RPMI8226 (cell line): ENCODE data around the gene FAT4.
A peak's percentile ranks its signal among the peaks of the same experiment; 100 is the strongest.

Source experiments
- DNase-seq: peaks from one replicate; pipeline ENCODE4 v3.0.0-alpha.2; 2015

The FAT4 gene

DNA sequence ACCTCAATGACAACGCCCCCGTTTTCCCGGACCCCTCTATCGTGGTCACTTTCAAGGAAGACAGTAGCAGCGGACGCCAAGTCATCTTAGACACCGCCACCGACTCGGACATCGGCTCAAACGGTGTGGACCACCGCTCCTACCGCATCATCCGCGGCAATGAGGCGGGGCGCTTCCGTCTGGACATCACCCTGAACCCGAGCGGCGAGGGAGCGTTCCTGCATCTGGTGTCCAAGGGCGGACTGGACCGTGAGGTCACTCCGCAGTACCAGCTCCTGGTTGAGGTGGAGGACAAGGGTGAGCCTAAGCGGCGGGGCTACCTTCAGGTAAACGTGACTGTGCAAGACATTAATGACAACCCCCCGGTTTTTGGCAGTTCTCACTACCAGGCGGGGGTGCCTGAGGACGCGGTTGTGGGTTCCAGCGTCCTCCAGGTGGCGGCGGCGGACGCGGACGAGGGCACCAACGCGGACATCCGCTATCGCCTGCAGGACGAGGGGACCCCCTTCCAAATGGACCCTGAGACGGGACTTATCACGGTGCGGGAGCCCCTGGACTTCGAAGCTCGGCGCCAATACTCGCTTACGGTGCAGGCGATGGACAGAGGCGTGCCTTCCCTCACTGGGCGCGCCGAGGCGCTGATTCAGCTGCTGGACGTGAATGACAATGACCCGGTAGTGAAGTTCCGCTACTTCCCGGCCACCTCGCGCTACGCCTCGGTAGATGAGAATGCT is 2.2 kb downstream of the FAT4 start:
- DNase-seq: no peak

DNA sequence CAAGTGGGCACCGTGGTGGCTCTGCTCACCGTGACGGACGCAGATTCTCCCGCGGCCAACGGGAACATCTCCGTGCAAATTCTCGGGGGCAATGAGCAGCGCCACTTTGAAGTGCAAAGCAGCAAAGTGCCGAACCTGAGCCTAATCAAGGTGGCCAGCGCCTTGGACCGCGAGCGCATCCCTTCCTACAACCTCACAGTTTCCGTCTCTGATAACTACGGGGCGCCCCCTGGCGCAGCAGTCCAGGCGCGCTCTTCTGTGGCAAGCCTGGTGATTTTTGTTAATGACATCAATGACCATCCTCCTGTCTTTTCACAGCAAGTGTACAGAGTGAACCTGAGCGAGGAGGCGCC is 2.7 kb downstream of the FAT4 start:
- no peak for DNase-seq

DNA sequence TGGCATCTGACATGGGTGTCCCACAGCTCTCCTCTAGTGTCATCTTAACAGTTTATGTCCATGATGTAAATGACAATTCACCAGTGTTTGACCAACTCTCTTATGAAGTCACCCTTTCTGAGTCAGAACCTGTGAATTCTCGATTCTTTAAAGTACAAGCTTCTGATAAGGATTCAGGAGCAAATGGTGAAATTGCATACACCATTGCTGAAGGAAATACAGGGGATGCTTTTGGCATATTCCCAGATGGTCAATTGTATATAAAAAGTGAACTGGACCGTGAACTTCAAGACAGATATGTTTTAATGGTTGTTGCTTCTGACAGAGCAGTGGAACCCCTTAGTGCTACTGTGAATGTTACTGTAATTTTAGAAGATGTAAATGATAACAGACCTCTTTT is 4.6 kb downstream of the FAT4 start:
- no peak for DNase-seq

DNA sequence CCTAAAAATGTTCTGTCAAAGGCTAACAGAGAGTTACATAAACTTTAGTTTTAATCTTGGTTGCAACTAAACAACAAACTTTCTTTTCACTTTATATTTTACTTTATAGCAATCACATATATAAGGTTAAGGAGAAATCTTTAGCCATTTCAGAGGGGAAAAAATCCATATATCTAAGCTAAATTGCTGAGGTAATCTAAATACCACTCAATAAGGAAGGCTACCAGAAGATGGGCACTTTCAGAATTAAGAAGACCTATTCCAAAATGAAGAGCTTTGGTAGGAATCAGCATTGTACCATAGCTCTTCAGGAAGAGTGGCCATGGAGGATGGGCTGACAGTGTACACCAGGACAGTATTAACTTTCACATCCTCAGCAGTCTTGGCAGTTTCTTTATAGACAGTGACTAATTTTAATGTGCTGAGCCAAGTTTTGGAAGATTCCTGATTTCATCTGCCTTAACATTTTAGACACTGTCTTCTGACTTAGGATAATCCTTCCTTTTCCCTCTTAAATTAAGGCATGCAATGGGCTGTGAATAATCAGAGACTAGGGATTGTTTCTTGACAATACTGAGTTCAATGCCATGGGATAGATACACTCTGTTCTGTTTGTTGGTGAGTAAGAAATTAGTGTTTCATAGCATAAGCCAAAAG is 7.1 kb downstream of the FAT4 start:
- DNase-seq: peak; percentile 58

DNA sequence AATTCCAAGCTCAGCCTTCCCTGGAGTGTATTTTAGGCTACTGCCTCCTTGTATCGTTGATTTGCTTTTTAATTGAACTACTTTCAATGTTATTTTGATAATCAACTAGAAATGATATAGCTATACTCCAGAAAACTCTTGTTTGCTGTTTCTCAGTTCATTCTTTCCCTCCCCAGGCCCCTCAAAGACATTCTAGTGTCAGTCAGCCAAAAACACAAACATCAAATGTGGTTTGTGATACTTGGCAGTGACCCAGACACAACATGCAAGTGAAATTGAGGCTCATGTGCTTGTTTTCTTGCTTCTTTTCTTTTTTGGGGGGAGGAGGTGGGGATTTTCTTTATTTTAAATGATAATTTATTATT is 7.6 kb downstream of the FAT4 start:
- peak; percentile 60 for DNase-seq

DNA sequence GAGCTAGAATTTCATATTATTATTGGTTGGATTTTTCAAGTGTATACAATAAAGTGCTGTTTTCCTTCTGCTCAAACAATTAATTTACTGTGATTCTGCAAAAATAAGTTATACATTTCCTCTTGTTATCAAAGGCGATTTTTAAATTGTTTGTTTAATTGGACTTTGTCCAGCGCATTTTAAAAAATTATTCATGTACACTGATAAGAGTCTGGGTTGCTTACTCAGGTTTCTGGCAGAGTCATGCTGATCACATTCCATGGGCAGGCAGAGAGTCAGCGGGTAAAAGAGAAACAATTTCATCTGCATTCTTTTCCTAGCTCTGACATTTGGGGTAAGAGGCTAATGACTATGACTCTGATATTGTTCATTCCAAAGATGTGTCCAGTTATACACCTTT is 8.9 kb downstream of the FAT4 start:
- DNase-seq: peak; percentile 28

DNA sequence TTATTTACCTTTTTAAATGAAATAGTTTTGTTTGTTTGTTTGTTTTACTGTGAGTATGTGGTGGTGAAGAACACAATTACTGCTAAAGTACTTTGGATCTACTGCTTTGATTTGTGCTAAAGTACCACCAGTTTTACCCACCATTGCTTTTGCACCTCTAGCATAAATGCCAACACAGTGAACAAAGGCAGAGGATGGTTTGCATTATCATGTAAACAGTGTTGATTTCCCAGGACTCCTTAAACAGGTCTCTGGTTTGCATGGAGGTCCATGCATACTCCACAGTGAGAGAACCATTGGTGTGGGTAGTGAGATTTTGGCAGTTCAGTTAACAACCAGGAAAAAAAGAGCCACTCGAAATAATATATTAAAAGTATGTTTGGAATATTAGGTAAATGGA is 11.0 kb downstream of the FAT4 start:
- DNase-seq: no peak

DNA sequence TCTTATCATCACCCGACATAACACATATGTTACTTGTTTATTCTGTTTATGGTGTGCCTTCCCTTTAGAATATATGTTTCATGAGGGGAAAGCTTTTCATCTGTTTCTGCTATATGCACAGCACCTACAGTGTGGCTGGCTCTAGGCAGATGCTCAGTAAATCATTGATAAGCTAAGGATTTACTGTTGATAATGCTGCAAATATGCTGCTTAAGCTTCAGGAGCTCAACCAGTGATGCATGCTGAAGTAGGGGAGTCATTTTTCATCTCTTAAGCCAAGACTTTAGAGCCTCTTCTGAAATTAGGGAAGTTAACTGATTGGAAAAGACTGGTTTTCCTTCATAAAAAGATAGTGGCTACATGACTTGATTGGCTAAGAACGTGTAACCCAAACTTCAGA is 16.4 kb downstream of the FAT4 start:
- DNase-seq: no peak

DNA sequence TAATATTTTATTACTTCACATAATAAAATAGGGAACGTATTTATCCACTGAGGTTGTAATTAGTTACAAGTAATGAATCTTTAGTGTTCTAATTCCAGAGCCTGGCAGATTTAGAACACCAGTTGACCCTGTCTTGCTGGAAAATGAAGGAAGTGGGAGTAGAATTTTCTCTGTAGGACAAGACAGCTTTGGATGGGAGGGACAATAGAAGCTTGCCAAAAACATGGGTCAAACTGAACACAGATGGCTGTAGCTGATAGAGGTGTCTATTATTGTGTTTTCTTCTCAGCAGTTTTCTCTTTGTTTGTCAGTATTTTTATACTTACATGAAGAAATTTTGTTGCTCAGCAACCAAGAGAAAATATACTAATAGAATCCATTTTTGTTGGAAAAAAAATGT is 20.2 kb downstream of the FAT4 start:
- peak; percentile 10 for DNase-seq

DNA sequence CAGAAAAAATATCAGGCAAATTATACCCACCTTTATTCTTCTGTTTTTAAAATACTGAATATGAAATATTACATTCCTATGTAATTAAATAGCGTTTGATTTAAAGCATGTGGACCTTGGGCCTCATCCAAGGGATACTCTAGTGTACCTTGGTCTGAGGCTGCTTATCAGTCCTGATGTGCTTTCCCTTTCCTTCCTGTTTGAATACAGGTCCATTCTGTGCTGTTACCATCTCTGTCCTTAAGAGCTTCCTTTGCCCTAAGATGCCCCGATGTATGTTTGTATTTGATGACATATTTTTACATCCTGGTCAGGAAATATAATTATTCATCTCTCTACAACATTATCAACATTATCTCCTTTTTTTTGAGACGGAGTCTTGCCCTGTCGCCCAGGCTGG is 24.1 kb downstream of the FAT4 start:
- DNase-seq: no peak

DNA sequence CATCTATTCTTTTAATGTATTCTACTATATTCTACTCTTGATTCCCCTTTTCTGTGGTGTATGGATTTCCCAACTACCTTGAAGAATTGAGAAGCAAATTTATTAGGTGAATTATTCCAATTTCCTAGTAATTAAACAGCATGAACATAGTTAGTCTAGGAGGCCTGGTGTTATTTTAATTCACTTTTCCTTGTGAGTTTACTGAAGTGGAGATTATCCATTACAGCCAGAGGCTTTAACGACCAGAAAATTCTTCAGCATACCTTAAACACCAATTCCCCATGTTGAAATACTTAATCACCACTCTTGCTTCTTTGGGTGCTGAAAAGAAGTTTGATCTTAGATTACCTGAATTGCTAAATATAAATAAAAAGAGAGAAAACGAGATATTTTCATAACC is 29.4 kb downstream of the FAT4 start:
- no peak for DNase-seq

DNA sequence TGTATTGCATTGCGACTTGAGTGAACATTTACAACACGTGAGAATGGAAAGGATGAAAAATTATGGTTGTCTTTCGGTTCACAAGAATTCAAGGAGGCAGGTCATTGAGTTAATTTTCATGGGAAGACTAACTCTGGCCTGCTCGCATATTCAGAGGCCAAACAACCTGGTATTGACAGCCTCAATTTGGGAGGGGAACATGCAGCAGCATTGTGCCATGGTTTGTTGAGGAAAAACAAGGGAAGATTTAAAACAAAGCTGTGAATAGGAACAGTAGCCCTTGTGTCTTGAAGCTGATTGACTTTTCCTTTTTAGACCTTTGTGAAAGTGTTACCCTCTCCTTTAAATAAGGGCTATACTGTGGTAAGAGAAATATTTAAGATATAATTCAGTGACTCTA is 31.9 kb downstream of the FAT4 start:
- no peak for DNase-seq

DNA sequence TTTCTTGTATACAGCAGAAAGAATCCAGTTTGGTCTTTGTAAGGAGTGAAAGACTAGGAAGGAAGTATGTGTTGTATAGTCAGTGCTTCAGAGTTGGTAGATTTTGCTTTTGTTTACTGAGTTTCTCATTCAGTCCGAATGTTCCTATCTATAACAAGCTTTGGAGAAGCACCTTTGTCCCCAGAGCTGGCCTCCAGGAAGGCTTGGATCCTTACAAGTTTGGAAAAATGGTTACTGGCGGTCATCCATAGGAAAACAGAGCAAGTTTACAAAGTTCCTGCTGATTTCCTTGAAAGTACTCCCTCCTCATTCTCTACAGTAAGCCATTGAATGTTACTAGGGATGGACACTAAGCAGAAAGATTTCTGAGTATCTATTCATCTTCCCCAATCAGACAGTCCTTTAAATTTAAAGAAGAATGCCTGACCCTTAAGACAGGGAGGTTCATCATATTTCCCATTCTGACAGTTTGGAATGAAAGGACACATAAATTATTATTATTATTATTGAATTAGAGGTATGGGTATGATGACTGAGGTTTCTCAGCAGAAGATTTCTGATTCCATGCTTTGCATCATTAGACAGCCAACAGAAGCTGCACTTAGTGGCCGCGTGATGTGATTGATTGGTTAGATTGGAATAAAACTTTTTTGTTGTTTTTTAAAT is 35.8 kb downstream of the FAT4 start:
- DNase-seq: no peak

DNA sequence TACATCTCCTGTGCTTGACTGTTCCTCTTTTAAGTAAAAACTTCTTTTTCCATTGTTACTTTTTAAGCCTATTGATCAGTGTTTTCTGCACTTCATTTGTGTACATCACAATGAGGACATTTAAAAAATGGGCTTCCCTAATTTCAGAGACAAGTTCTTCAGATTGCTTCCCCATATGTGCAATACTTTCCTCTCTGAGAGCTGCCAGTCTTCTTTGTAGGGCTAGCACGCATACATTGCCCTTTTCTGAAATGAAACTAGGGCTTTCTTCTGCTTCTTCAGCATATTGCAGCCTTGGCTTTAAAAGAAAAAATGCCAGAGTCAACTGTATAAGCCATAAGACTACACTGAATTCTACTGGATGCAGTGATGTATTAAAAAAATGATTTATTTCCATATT is 37.8 kb downstream of the FAT4 start:
- DNase-seq: peak; percentile 53

DNA sequence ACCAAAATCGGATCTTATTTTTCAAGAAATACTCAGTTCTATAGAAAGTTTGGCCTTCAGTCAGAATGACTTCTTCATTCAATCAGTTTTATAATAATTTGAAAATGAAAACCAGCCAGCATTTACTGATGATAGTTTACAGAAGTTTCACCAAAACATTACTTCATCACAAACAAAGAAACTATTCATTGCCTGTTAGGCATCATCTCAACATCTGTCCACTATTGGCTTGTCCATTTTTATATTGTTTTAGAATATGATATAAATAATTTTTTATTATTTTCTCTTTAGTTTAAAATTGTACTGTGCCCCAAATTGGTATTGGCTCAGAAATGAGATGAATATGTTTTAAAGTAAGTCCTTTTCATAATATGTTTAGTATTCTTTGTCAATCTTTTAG is 38.4 kb downstream of the FAT4 start:
- DNase-seq: no peak

DNA sequence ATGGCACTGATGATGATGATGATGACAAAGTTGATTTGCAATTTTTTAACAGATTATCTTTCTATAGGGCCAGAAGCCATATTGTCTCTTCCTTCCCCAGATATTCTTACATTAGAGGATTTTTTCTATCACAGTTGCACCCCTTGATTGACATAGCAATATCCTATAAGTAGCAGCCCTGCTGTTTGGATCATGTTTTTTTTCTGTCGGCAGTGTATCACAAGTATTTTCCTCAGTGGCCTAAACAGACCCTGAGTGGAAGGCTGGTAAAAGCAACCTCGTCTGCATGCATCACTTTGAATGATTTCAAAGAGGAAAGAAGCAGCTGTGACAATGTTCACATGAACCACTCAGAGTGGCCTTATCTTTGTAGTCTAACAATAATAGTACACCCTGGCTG is 41.0 kb downstream of the FAT4 start:
- no peak for DNase-seq

DNA sequence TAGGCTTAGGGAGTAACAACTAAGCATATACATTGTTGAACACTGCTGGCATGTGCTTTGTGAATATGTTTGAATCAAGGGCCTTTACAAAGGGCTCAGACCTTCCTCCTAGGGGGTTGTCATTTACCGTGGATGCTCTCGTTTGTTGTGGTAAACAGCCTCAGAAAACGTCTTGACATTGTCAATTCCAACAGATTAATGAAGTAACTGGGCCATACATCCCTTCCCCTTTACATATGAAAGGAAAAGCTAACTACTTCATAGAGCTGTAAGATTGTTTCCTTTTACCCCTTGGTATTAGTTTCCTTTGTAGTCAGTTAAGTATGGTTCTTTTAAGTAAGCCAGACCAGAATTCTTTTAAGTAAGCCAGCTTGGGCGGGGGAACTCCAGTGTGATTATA is 42.9 kb downstream of the FAT4 start:
- DNase-seq: no peak

DNA sequence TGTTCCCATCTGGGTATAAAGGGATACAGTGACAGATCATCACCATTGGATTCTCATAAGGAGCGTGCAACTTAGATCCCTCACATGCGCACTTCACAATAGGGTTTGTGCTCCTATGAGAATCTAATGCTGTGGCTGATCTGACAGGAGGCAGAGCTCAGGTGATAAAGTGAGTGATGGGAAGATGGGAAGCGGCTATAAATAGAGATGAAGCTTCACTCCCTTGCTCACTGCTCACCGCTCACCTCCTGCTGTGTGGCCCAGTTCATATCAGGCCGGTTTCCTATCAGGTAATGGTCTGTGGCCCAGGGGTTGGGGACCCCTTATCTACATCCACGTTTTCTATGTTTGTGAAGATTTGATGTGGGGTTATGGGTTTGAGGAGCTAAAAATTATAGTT is 43.7 kb downstream of the FAT4 start:
- no peak for DNase-seq

DNA sequence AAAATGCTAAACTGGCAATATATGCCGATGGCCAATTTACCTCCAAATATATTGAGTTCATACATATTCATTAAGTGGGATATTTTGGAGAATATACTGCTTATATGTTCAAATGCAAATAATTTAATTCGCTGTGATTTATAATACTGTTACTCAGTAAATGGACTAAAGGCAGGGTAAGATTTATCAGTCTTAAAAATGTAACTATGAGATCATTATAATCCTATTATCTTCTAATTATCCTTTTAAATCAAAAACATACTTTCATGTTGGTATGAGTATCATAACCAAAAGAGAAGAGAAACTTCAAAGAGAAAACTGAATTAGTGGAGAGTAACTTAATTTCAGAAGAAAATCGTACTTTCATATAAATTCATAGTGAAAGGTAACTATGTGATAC is 44.6 kb downstream of the FAT4 start:
- DNase-seq: no peak

DNA sequence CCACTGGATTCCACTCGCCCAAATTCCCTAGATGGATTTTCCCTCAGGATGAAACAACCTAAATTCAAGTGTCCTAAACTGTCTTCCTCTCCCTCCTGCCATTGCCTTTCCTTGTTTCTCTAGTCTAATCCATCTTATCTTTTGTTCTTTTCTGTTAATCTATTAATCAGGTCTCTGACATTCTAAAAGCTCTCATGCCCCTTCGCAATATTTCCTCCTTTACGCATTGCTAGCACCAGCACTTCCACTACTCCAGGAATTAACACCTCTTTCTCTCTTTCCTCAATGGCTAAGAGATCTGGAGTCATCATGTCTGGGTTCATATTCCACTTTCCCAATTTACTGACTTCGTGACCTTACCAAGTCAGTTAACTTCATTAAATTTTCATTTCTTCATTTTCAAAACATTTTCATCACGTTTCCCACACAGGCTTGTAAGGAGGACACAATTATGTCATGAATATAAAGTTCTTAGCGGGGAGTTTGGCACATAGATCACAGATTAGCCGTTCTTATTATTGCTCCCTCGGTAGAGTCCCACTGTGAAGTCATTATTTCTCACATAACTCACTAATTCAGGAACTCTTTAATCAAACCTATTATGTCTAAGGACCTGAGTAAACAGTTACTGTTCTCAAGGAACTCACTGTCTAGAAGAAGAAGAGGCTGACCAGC is 45.3 kb downstream of the FAT4 start:
- no peak for DNase-seq

DNA sequence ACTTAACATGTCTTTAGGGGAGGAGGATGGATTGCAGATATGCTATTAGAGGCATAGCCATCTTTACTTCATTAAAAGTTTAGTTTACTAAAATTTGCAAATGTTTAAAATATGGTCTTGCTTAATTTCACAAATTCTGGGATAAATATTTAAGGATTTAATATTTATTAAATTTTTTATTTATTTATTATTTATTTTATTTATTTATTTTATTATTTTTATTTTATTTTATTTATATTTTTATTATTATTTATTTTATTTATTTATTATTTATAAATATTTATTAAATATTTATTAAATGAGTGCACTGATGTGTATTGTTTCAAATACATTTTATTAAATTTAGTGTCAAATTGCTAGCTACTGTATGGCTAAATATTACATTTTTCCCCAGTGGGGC is 46.0 kb downstream of the FAT4 start:
- DNase-seq: no peak
